NCI-H1436 treated with DMSO at 0.1 percent for 48 hours (cell line): Measurements from ENCODE around the gene ZNF414.

Experiments used
- DNase-seq: peaks from one replicate; lab custom pipeline; 2025; lab: John Stamatoyannopoulos, UW

Gene ZNF414

DNA sequence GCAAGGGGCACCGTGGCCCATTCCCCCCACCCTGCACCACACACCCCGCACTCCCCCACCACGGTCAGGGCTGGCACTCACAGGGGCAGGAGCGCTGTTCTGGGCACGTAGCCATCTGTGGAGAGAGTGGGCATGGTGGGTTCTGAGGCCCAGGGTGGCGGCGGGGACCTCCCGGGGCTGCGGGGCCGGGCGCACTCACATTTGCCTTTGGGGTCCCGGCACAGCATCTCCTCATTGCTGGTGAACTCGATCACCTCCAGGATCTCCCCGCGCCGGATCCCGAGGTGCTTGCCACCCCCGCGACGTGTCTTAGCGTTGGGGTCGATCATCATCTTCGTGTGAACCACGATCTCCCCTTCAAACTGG, 23.6 kb downstream of the ZNF414 start:
- DNase-seq, result no peak

DNA sequence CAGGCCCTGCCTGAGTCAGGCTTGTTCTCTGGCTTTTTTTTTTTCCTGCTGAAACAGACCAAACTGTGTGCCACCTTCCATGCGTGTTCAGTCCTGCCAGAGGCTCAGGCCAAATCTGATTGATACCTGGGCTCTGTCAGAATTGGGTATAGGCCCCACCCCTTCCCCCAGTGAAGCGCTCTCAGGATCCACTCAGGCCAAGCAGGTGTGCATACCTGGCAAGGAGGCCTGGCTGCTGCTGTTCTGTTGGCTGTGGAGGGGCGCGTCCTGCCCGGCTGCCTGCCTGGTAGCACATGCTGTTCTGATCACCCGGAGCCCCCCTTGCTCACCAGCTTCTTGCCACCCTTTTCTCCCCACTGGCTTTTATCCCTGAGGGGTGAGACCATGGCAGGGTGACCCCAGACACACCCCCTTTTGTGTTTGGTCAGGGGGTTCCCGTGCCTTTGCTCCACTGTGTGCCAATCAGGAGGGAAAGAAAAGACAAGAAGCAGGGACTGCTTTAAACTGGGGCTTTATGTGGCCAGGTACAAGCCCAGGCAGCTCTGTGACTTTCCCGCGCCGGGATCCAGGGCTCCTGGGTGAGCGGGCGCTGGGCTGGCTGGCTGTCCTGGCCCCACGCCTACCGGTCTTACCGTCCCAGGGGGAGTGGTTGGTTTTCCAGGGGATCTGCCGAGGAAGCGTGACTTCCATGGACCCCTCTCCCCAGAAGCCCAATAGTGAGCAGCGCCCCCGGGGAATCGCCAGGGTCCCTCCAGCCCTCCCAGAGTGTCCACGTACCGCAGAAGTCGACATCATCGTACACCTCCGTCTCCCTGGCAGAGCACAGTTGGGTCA, 24.2 kb downstream of the ZNF414 start:
- DNase-seq, result no peak

DNA sequence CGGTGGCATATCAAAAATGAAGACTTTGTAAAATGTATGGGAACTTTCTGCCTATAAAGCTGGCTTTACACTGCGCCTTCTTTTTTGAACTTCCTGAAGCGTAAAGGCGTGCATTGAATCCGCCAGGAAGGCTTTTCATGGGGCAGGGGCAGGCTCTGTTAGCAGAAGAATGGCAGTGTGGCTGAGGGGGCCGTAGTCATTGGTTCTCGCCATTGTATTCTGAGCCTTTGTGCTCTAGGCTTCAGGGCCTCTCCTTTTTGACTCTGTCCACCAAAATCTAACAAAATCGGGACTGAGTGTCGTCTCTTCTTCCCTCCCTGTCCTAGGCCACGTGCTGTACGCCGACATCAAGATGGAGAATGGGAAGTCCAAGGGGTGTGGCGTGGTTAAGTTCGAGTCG, 25.6 kb downstream of the ZNF414 start:
- no peak for DNase-seq

- DNase-seq, result no peak
Observed at GRCh38 chr19:8487137-8487851, 26.7 kb downstream of the ZNF414 start.

- DNase-seq, result no peak
Observed at GRCh38 chr19:8486661-8487136, 27.3 kb downstream of the ZNF414 start.

GRCh38 chr19:8485561-8486371, 28.2 kb downstream of the ZNF414 start:
- DNase-seq, result no peak

DNA sequence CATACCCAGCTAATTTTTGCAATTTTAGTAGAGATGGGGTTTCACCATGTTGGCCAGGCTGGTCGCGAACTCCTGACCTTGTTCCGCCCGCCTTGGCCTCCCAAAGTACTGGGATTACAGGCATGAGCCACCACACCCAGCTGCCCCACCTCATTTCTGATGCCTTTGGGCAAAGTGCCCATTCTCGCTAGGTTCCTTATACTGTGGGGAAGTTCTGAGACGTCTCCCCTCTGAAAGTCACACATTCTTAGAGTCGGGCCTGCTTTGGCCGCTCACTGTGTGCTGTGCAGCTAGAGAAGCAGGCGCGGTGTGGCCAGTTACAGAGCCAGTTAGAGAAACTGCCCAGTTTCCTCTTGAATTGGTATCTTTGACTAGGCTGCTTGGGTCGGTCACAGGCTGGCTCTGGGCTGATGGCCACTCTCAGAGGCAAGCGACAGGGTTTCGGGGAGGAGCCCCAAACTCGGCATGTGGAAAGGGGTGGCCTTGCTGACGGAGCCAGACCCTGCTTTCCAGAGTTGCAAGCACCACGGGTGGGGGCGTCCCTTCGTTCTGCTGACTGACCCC, 29.6 kb downstream of the ZNF414 start:
- no peak for DNase-seq

GRCh38 chr19:8483165-8483564, 30.8 kb downstream of the ZNF414 start:
- no peak for DNase-seq

DNA sequence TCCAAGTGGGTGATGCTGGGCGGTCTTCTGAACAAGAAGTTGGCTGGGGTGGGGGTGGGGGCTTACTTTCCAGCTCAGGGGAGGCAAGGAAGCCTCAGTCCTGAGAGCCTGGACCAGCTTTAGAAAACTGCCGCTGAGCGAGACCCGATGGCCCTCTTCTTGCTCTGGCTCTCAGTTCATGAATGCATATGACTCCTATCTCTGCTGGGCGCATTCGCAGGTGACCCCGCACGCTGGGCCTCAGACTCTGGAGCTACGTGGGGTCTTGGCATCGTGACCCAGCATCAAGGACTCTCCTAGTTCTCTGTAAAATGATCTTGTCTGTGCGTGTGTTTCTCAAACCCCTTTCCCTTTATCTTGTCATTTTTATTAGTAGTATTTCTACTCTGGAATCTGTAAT, 31.3 kb downstream of the ZNF414 start:
- DNase-seq, result no peak

DNA sequence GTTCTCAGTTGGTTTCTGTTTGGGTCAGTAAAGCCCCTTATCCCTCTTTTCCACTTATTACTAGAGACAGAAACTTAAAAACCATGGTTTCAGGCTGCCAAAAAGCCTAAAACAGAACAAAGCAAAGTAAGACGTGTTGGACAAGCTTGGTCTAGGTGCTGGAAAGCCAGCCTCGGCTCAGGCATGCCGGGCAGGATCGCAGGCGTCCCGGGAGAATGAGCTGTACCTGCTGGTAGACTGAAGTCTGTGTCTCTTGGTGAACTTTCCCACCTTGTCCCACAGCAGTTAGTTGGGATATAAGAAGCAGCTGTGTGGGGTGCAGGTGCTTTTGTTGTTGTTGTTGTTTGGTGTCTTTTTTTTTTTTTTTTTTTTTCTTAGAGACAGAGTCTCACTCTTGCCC, 32.4 kb downstream of the ZNF414 start:
- DNase-seq, result no peak

- no peak for DNase-seq
Observed at GRCh38 chr19:8481201-8481600, 32.8 kb downstream of the ZNF414 start.

- DNase-seq, result no peak
Observed at GRCh38 chr19:8478598-8478997, 35.4 kb downstream of the ZNF414 start.

- no peak for DNase-seq
Observed at GRCh38 chr19:8477889-8478288, 36.1 kb downstream of the ZNF414 start.

- DNase-seq, result no peak
Observed at GRCh38 chr19:8476524-8476923, 37.4 kb downstream of the ZNF414 start.

GRCh38 chr19:8475005-8475404, 39.0 kb downstream of the ZNF414 start:
- no peak for DNase-seq

DNA sequence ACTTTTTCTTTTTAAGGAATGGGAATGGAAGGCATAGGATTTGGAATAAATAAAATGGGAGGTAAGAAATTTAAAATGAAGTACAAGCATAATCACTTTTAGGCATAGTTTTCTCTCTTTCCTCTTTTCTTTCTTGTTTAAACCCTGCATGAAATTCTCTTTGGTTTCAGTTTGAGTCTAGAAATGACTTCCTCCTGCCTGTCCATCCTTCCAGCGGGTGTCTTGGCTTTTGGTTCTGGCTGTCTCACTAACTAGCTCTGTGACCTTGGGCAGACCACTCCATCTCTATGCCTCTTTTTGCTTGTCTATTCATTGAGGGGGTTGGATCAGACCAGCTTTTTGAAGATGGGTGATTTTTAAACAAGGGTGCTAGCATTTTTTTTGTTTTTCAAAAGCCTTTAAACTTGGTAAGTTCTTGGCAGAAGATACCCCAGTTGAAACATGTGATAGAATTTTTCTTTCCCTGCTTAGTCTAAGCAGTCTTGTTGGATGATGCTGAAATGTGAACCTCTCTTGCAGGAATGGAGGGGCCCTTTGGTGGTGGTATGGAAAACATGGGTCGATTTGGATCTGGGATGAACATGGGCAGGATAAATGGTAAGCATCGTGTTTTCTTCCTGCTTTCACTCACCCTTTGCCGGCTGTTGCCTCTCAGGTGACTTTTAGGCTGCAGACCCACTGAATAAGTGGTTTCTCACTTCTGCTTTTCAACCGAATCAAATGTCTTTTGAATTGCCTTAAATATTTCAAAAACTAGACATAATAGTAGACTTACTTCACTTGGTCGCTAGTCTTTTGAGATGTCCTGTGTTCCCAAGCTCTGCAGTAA, 40.1 kb downstream of the ZNF414 start:
- DNase-seq, result no peak

DNA sequence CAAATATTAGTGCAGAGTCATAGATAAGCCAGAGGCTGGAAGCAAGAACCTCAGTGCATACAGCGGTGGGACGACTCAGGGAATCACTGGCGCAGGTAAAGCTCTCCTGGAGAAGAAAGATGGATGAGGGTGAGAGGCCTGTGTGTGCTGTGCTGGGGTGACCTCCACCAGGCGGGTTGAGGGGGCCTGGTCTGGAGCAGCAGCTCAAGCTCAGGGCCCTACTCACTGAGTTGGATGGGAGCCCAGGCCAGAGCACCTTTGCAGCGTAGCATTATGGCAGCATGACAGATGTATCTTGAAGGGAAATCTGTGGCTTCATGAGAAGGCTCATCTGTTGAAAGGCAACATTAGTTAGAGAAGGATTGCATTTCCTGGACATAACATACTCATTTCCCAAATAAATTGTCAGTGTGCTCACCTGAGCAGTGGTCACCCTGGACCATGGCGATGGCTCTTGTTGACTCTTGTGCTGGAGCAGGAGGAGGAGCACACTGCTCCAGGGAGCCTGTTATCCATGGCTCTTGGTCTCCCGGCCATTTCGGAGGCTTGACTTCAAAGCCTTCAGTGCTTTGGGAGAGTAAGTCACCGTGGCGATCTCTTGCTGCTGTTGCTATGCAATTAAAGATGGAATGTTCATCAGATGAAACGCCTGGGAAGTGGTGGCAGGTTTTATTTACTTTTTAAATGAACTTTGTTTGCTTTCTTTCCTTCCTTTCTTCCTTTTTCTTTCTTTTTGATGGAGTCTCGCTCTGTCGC, 44.2 kb downstream of the ZNF414 start:
- no peak for DNase-seq

DNA sequence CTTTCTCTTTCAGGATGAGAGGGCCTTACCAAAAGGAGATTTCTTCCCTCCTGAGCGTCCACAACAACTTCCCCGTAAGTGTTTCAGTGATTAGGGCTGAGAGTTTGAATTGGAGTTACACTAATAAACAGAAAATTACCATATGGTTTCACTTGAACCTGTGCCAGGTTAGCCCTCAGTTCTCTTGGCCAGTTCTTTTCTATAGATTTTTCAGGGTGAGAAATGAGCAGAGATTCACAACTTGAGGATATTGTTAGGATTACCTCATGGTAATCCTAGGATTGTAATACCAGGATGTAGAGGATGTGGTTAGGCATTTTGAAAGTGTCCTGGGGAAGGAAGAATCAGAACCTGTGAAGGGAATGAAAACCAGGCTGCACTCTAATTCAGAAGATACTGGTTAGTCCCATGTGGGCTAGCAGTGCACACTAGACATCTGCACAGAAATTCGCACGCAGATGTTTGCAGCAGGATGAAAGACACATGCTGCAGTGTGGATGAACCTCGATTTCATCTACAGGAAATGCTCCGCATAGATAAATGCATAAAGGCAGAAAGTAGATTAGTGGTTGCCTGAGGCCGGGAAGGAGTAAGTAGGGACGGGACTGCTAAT, 45.1 kb downstream of the ZNF414 start:
- no peak for DNase-seq

DNA sequence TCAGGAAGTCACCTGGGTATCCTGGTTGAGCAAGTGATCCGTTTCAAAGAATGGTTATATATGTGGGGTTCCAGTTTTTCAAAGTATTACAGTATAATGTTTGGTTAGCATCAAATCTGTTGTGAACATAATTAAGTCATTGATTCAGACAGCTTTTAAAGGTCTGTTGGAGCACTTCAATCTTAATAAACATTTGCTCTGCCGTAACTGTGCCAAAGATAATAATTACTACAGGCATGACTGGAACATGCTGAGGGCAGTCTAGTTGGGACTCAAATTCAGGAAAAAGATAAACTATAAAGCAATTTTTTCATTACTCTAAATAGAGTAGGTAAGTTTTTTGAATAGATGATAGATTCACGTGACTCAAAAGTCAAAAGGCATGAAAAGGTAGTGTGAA, 45.8 kb downstream of the ZNF414 start:
- DNase-seq, result no peak

GRCh38 chr19:8466018-8466417, 47.9 kb downstream of the ZNF414 start:
- no peak for DNase-seq
